ENCODE measurements around the gene CCN5. TPM values are rescaled to one million over a fixed set of nuclear protein-coding genes. Genes with fewer than 3 reads are reported as not detected.
A peak's percentile ranks its signal among the peaks of the same experiment; 100 is the strongest.

CCN5 gene
- total and polyA plus RNA-seq, 8 donors = 0.14 to 6.4 (median 1.6) TPM

DNA sequence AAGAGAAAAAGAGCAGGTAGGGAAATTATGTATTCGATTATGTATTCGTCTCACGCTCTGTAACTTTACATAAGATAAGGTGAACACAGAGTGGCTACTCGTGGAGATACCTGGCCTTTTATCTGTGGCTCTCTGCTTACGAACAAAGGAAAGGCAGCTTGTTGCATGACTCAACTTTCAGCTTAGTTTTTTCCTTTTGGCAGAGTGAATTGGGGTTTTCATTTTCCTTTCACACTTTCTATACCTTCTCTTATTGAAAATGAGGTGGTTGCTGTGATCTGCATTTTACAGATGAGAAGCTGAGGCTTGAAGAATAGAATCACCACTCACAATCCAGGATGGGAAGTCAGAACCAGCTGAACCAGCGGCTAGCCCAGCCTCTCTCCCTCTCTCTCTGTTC lies 17.2 kb downstream of the CCN5 start:
- 42 to 50% methylated on average over 6 of the region's 6 CpGs for WGBS, 2 donors
- ATAC-seq (no peak), DNase-seq (no peak), FAIRE-seq (no peak)
- TF ChIP-seq, protein P1, sequence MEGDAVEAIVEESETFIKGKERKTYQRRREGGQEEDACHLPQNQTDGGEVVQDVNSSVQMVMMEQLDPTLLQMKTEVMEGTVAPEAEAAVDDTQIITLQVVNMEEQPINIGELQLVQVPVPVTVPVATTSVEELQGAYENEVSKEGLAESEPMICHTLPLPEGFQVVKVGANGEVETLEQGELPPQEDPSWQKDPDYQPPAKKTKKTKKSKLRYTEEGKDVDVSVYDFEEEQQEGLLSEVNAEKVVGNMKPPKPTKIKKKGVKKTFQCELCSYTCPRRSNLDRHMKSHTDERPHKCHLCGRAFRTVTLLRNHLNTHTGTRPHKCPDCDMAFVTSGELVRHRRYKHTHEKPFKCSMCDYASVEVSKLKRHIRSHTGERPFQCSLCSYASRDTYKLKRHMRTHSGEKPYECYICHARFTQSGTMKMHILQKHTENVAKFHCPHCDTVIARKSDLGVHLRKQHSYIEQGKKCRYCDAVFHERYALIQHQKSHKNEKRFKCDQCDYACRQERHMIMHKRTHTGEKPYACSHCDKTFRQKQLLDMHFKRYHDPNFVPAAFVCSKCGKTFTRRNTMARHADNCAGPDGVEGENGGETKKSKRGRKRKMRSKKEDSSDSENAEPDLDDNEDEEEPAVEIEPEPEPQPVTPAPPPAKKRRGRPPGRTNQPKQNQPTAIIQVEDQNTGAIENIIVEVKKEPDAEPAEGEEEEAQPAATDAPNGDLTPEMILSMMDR (IDR thresholded peaks at IDR 0.05) = no peak
- H3K27me3 ChIP-seq = no peaks in the 10 kb centered on the region
- intact Hi-C loops (cut with DNase I) = loop anchor here in 1 of 3 donors (5.0 kb wide), 1 partner anchor 45 kb away; no protein-coding TSS in a partner anchor
- no peak overlapping the region for H3K27ac ChIP-seq
- no peaks in the 10 kb centered on the region for H3K9me3 ChIP-seq
- no peaks in the 10 kb centered on the region for H3K36me3 ChIP-seq
- H3K4me3 ChIP-seq = no peak overlapping the region
- no peaks in the 10 kb centered on the region for H3K4me1 ChIP-seq

DNA sequence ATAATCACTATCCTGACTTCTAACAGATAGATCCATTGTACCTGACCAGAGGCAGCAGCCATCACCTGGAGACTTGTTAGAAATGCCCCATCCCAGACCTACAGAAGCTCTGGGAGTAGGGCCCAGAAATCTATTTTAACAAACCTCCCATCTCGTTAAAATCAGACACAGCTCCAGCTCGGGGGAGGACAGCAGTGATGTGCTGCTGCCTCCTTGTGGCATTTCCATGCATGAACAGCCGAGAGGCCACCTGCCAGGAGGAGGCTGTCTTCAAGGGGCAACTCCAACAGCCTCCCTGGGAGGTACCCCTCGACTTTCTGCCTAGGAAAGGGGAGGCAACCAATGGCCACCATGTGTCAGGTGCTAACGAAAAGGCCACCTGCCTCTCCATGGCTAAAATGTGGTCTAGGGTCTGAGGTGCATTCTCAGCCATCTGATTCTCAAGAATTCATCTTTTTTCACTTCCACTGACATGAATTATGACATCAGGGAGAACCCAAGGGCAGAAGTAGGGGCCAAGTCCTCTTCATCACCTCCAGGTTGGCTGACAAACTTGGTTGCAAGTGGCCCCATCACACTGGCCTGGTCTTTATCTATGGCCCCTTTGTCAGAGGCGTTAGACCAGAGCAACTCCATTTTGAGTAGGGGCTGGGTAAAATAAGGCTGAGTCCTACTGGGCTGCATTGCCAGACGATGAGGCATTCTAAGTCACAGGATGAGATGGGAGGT lies 18.3 kb downstream of the CCN5 start:
- intact Hi-C loops (cut with DNase I) = loop anchor here in 1 of 3 donors (5.0 kb wide), 1 partner anchor 46 kb away; no protein-coding TSS in a partner anchor
- Histone ChIP-seq H3K27ac (no peak overlapping the region), H3K4me1 (no peaks in the 10 kb centered on the region), H3K4me3 (no peak overlapping the region), H3K9me3 (no peaks in the 10 kb centered on the region), H3K27me3 (no peaks in the 10 kb centered on the region), H3K36me3 (no peaks in the 10 kb centered on the region)
- WGBS, 2 donors = 25% methylated on average over 7 of the region's 7 CpGs
- TF ChIP-seq, protein P1 (IDR thresholded peaks at IDR 0.05) = peak; percentile 62 to 76 (median 68)
- no peak for FAIRE-seq
- ATAC-seq = peak; percentile 27 to 72 (median 67)
- DNase-seq = peak in 5 of 6 donors; percentile 27 to 76 (median 55)

DNA sequence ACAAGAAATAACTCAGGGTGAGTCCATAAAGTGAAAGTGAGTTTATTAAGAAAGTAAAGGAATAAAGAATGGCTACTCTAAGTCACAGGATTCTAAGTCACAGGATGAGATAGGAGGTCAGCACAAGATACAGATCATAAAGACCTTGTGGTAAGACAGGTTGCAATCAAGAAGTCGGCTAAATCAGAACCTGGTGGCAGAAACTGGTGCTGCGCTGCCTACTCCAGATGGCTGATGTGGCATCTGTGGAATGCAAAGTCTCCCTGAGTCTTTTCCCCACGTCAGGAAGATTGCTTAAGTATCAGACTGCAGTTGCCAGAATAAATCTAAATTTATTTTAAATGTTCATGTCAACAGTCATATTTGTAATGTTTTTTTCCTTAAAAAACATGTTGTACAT lies 19.8 kb downstream of the CCN5 start:
- Histone ChIP-seq H3K9me3 (no peaks in the 10 kb centered on the region), H3K36me3 (no peaks in the 10 kb centered on the region), H3K4me1 (no peaks in the 10 kb centered on the region), H3K4me3 (no peak overlapping the region), H3K27ac (no peak overlapping the region), H3K27me3 (no peaks in the 10 kb centered on the region)
- no peak for FAIRE-seq
- no peak for ATAC-seq
- 69 to 72% methylated on average over 3 of the region's 3 CpGs for WGBS, 2 donors
- DNase-seq = no peak
- intact Hi-C loops (cut with DNase I) = loop anchor here in 1 of 3 donors (5.0 kb wide), 1 partner anchor 48 kb away; no protein-coding TSS in a partner anchor
- TF ChIP-seq, protein P1 (IDR thresholded peaks at IDR 0.05) = no peak

DNA sequence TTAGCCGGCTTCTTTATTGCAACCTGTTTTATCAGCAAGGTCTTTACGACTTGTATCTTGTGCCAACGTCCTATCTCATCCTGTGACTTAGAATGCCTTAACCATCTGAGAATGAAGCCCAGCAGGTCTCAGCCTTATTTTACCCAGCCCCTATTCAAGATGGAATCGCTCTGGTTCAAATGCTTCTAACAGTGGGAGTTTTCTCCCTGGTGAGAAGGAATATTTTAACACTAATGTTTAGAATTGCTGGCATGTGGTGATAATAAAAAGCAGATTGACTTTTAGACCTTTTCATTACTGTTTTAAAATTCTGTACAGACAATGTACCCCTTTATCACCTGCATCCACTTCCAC lies 20.6 kb downstream of the CCN5 start:
- no peaks in the 10 kb centered on the region for H3K36me3 ChIP-seq
- no peak for FAIRE-seq
- H3K4me1 ChIP-seq = no peaks in the 10 kb centered on the region
- no peaks in the 10 kb centered on the region for H3K27me3 ChIP-seq
- no peak for DNase-seq
- H3K27ac ChIP-seq = no peak overlapping the region
- no peaks in the 10 kb centered on the region for H3K9me3 ChIP-seq
- no peak overlapping the region for H3K4me3 ChIP-seq
- no peak for ATAC-seq
- TF ChIP-seq, protein P1 (IDR thresholded peaks at IDR 0.05) = no peak
- WGBS, 2 donors = 84 to 85% methylated on average over 4 of the region's 4 CpGs
- intact Hi-C loops (cut with DNase I) = no loop called here
